GM21717 (cell line): ENCODE results near the gene MYO16.

Source experiments
- ATAC-seq: cut with Tn5 transposase; IDR thresholded peaks from one replicate; pipeline ENCODE4 v1.9.1; 2021; ENCODE audit warnings: mild to moderate bottlenecking, moderate library complexity; ENCODE audit not compliant: unreplicated experiment

Gene MYO16

DNA sequence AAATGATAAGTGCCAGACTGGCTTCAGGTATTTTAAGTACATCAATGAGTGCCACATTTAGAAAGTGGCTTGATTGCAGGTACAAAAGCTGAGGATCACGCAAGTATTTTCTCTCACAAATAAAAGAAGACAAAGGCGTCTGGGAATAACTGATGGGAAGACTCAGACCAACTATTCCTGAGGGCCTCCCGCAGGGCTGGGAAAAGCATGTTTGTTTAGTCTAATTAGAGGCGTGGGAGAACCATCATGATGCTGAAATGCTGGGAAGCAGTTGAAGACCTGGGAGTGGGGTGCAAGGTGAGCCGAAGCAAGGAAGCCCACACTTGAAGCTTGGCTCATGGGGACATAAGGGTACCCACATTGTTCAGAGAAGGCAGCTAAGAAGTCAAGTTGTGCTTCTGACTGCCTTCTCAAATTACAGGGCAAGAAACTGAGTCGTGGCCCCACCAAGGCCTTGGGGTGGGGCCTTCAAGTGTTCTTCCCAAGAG lies 536.0 kb downstream of the MYO16 start:
- no peak for ATAC-seq

DNA sequence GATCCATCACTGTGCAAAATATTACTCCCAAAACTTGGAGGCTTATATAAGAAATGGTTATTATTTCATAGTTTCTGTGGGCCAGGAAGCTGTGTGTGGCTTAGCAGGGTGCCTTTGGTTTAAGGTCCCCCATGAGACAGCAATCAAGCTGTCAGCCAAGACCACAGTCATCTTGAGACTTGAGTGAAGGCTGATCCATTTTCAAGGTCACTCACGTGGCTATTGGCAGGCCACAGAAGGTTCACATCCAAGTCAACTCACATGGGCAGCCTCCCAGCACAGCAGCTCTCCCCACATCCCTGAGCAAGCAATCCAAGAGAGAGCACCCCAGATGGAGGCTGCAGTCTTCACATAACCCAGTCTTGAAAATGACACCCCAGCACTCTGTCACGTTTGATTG lies 537.4 kb downstream of the MYO16 start:
- ATAC-seq: peak; percentile 22

GRCh38 chr13:109172136-109172535 lies 542.7 kb downstream of the MYO16 start:
- no peak for ATAC-seq

GRCh38 chr13:109175666-109176065 lies 546.3 kb downstream of the MYO16 start:
- no peak for ATAC-seq

- no peak for ATAC-seq
Measured at GRCh38 chr13:109180905-109181425, 551.6 kb downstream of the MYO16 start.

GRCh38 chr13:109182777-109183465 lies 553.5 kb downstream of the MYO16 start:
- ATAC-seq: no peak

- ATAC-seq: no peak
Measured at GRCh38 chr13:109191413-109191812, 562.0 kb downstream of the MYO16 start.

DNA sequence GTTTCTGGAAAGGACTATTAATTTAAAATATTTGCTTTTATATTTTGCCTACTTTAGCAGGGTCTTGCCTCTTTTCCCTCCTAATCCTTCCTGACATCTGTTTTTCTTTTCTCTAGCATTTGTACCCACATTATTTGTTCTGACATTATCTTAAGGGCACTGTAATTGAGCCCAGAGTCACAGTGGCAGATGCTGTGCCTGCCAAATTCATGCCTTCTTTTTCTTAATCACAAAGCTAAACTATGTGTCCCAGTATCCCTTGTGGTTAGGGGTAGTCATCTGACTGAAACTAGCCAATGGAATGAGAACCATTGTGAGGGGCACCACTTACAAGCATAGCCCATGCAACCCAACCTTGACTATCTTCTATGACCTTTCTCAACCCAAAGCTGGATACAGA lies 562.9 kb downstream of the MYO16 start:
- no peak for ATAC-seq

GRCh38 chr13:109196948-109197347 lies 567.5 kb downstream of the MYO16 start:
- ATAC-seq: no peak

- no peak for ATAC-seq
Measured at GRCh38 chr13:109198585-109198984, 569.2 kb downstream of the MYO16 start.

GRCh38 chr13:109199280-109199679 lies 569.9 kb downstream of the MYO16 start:
- ATAC-seq: no peak

DNA sequence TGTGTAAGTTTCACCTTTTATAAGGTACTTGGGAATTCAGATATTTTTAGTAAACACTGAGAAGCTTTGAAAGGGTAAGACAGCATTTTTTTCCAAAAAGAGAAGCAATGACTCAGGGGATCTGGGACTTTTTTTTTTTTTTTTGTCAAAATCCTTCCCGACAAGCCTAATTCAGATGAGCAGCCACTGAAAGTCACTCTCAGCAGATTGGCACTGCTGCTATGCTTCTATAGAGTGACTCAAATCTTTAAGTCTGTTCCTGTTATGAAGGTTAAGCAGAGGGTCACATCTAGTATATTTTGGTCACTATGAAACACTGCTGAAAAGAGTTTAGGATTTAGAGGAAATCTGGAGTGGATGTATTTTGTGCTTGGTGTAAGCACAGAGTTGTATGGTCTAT lies 571.1 kb downstream of the MYO16 start:
- ATAC-seq: no peak

DNA sequence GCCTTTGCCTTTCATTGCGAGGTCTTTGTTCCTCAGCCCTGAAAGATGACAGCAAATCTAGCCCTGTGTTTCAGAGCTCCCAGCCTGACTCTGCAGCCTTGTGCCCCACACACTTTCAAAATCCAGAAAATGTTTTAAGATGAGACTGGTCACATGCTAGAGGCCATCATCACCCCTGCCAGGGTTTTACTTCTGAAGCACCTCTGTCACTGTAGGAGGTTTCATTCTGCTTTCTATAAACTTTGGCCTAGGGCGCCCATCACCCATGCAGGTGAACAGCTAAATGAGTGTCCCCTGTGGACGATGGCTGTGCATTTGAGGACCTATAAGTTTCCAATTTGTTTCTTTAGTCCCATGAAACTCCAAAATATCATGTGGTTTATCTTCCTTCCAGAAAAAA lies 574.2 kb downstream of the MYO16 start:
- no peak for ATAC-seq

- no peak for ATAC-seq
Measured at GRCh38 chr13:109204252-109204651, 574.8 kb downstream of the MYO16 start.

- ATAC-seq: no peak
Measured at GRCh38 chr13:109204657-109205056, 575.2 kb downstream of the MYO16 start.

- ATAC-seq: no peak
Measured at GRCh38 chr13:109205315-109205714, 575.9 kb downstream of the MYO16 start.

GRCh38 chr13:109206616-109207015 lies 577.2 kb downstream of the MYO16 start:
- no peak for ATAC-seq

DNA sequence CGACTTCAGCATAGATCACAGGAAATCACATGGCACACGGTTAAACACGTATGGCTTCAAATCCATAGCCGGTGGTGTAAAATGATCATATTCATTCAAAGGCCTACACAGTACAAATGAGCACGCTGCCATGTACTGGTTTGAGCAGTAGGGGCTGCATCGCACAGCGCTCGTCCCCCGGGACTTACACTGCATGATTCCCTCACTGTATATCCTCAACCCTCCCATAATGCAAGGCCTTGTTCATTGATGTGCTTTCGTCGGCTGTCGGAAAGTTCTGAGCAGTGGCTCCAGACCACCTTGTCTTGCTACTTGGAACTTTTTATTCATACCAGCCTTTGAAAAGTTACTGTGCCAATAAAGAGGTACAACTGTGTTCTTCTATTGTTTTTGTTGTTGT lies 578.2 kb downstream of the MYO16 start:
- no peak for ATAC-seq

GRCh38 chr13:109208522-109208921 lies 579.1 kb downstream of the MYO16 start:
- ATAC-seq: no peak

- ATAC-seq: no peak
Measured at GRCh38 chr13:109209526-109209925, 580.1 kb downstream of the MYO16 start.

DNA sequence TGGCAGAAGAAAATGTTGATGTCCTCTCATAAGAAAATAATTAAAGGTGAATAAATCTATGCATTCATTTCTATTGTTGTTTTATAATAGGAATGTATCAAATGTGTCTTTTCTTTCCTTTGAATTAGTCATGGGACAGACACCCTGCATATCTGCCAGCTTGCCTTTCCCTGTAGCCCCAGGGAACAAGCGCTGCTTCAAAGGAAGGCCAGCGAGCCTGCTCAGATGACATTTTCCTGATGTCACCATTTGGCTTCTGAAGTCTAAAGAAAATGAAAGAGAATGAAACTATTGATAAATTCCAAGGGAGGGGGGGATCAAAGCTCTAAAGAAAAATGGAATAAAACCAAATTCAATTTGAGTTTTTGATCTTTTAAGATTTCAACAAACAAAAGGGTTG lies 582.2 kb downstream of the MYO16 start:
- ATAC-seq: no peak

GRCh38 chr13:109212650-109213049 lies 583.2 kb downstream of the MYO16 start:
- no peak for ATAC-seq

DNA sequence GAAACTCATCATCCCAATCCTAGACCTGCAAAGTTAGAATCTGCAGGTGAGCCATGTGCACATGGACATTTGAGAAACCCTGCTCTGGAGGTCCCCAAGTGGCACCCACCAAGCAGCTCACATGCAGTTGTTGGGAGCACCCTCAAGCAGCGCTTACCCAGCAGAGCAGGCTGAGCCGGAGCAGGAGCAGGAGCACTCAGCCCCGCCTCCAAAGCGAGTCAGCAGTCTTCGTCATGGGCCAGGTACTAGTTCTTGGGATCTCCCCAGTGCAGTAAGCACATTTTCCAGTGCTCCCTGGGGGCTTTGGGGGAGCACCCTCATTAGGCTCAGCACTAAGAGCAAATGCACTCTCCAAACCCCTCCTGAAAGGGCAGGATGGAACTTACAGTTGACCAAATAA lies 584.3 kb downstream of the MYO16 start:
- ATAC-seq: no peak
